ENCODE data around the gene ZSCAN10.

Gene ZSCAN10

DNA sequence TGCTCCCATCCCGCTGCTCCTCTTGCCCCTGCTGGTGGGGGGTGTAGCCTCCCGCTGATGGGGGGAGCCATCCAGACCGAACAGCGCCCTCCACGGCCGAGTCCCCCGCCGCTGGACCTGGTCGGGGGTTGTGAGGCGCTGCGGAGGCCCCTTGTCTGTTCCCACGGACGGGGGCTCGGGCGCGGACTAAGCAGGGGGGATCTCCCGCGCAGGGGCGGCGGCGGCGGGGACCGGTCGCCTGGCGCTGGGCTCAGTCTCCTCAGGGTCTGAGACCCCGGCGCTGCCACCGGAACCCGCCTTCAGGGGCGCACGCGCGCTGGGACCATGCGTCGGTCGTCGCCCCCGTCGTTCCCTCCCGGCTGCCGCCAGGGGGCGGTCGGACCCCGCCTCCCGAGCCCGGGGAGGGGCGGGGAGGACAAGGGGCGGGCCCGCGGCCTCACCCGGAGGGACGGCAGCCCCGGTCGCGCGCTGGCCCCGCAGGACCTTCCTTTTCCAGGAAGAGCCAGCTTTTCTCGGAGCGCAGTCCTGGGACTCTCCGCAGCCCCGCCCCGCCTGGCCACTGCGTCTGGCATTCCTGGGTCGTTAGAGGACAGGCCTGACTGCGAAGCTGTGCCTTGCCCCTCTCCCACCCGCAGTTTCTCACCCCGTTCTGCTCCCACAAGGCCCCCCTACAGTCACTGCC, 39.9 kb downstream of the ZSCAN10 start:
- Histone ChIP-seq H3K9ac (ENCODE audit: low read depth, low read length, poor library complexity, severe bottlenecking) (peak overlapping the region; percentile 88), H4K20me1 (ENCODE audit: insufficient read depth, low read length, poor library complexity, severe bottlenecking) (peaks cover 8% of the 10 kb centered on the region), H3F3A (ENCODE audit: low read depth) (no peaks in the 10 kb centered on the region), H3K4me2 (ENCODE audit: low read depth, low read length, poor library complexity, severe bottlenecking) (peak overlapping the region; percentile 88), H3K36me3 (ENCODE audit: insufficient read depth, low read length) (no peaks in the 10 kb centered on the region), H3K4me3 (ENCODE audit: low read length, poor library complexity, severe bottlenecking) (peak overlapping the region; percentile 82), H3K4me1 (ENCODE audit: insufficient read depth, low read length, poor library complexity, severe bottlenecking) (peaks cover 10% of the 10 kb centered on the region), H2AFZ (ENCODE audit: low read length) (peak overlapping the region; percentile 70), H3K27me3 (ENCODE audit: insufficient read depth, low read length, poor library complexity, severe bottlenecking) (no peaks in the 10 kb centered on the region), H3K79me2 (ENCODE audit: insufficient read depth, low read length) (peaks cover 18% of the 10 kb centered on the region; the same call in 1 of the 2 replicates), H3K9me2 (replicated peaks; ENCODE audit: low read depth, low read length) (no peaks in the 10 kb centered on the region), H3K9me3 (ENCODE audit: insufficient read depth, low read depth, low read length) (no peaks in the 10 kb centered on the region)
- TF ChIP-seq, protein P1, sequence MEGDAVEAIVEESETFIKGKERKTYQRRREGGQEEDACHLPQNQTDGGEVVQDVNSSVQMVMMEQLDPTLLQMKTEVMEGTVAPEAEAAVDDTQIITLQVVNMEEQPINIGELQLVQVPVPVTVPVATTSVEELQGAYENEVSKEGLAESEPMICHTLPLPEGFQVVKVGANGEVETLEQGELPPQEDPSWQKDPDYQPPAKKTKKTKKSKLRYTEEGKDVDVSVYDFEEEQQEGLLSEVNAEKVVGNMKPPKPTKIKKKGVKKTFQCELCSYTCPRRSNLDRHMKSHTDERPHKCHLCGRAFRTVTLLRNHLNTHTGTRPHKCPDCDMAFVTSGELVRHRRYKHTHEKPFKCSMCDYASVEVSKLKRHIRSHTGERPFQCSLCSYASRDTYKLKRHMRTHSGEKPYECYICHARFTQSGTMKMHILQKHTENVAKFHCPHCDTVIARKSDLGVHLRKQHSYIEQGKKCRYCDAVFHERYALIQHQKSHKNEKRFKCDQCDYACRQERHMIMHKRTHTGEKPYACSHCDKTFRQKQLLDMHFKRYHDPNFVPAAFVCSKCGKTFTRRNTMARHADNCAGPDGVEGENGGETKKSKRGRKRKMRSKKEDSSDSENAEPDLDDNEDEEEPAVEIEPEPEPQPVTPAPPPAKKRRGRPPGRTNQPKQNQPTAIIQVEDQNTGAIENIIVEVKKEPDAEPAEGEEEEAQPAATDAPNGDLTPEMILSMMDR (conservative IDR thresholded peaks at IDR 0.05; ENCODE audit: low read length): peak; percentile 44
- no peak for TF ChIP-seq EZH2phosphoT487 (IDR thresholded peaks at IDR 0.05; ENCODE audit: borderline replicate concordance)

DNA sequence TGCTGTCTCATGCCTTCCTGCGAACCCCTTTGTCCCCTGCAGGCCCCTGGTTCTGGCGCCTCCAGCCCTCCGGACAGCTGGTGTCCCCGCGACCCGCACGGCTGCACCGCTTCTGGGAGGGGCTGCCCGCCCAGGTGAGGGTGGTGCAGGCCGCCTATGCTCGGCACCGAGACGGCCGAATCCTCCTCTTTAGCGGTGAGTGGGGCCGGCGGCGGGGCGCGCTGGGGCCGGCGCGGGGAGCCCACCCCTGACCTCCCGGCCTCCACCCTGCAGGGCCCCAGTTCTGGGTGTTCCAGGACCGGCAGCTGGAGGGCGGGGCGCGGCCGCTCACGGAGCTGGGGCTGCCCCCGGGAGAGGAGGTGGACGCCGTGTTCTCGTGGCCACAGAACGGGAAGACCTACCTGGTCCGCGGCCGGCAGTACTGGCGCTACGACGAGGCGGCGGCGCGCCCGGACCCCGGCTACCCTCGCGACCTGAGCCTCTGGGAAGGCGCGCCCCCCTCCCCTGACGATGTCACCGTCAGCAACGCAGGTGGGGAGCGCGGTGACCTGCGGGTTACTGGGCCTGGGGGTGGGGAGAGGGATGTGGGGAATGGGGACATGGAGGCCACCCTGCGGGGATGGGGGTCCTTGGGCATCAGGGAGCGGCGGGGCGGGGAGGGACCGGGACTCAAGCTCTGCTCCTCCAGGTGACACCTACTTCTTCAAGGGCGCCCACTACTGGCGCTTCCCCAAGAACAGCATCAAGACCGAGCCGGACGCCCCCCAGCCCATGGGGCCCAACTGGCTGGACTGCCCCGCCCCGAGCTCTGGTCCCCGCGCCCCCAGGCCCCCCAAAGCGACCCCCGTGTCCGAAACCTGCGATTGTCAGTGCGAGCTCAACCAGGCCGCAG, 40.7 kb downstream of the ZSCAN10 start:
- Histone ChIP-seq H2AFZ (ENCODE audit: low read length) (peak overlapping the region; percentile 70), H3F3A (ENCODE audit: low read depth) (no peaks in the 10 kb centered on the region)

More for the DNA sequence above, 40.7 kb downstream of the ZSCAN10 start:
- Histone ChIP-seq H3K4me2 (ENCODE audit: low read depth, low read length, poor library complexity, severe bottlenecking) (peak overlapping the region; percentile 63), H3K9ac (ENCODE audit: low read depth, low read length, poor library complexity, severe bottlenecking) (peak overlapping the region; percentile 88), H3K9me3 (ENCODE audit: insufficient read depth, low read depth, low read length) (no peaks in the 10 kb centered on the region), H3K27me3 (ENCODE audit: insufficient read depth, low read length, poor library complexity, severe bottlenecking) (no peaks in the 10 kb centered on the region), H3K79me2 (ENCODE audit: insufficient read depth, low read length) (peaks cover 18% of the 10 kb centered on the region; the same call in 1 of the 2 replicates), H4K20me1 (ENCODE audit: insufficient read depth, low read length, poor library complexity, severe bottlenecking) (peaks cover 8% of the 10 kb centered on the region), H3K36me3 (ENCODE audit: insufficient read depth, low read length) (no peaks in the 10 kb centered on the region), H3K4me3 (ENCODE audit: low read length, poor library complexity, severe bottlenecking) (peak overlapping the region; percentile 82), H3K4me1 (ENCODE audit: insufficient read depth, low read length, poor library complexity, severe bottlenecking) (peaks cover 10% of the 10 kb centered on the region), H3K9me2 (replicated peaks; ENCODE audit: low read depth, low read length) (no peaks in the 10 kb centered on the region)
- TF ChIP-seq, protein P1 (conservative IDR thresholded peaks at IDR 0.05; ENCODE audit: low read length): no peak
- TF ChIP-seq EZH2phosphoT487 (IDR thresholded peaks at IDR 0.05; ENCODE audit: borderline replicate concordance): no peak

Data from Loucy (cell line).